ENCODE data around the gene ATXN7L3.
A peak's percentile ranks its signal among the peaks of the same experiment; 100 is the strongest.

Gene ATXN7L3

DNA sequence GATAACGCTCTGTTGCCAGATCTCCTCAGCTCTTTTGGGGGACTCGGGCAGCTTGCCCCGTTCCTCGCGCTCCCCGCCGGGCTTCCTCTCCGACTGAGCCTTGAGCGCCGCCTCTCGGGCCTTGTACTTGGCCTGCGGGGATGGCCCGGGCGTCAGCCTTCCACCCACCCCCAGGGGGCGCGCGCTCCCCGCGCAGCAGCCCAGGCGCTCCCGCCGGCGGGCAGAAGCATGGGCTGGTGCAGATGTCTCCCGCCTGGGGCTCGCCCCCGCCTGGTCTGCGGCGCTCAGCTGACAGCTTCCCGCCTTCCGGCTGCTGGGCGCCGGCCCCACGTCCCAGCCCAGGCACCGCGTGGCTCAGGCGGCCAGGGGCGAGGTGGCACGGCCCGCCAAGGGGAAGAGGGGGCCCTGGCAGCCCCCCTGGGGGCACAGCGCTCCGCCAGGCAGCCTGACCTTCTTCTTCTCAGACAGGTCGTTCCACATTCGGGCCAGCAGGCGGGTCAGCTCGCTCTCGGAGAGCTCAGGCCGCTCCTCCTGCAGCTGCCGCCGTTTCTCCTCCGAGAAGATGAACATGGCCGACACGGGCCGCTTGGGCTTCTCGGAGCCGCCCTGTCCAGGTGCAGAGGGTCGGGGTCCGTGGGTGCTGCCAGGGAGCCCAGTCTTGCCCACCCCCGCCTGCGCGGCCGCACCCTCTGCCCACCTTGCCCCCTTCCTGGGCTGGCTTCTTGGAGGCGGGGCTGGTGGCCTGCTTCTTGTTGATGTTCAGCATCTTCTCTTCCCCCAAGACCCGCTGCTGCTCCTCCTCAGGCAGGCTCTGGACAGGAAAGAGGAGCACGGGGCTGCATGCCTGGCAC is 10.9 kb upstream of the ATXN7L3 start:
- H3K27ac ChIP-seq, result no peak overlapping the region
- no peak for TF ChIP-seq ZFX (IDR thresholded peaks at IDR 0.05)
- TF ChIP-seq, protein P1, sequence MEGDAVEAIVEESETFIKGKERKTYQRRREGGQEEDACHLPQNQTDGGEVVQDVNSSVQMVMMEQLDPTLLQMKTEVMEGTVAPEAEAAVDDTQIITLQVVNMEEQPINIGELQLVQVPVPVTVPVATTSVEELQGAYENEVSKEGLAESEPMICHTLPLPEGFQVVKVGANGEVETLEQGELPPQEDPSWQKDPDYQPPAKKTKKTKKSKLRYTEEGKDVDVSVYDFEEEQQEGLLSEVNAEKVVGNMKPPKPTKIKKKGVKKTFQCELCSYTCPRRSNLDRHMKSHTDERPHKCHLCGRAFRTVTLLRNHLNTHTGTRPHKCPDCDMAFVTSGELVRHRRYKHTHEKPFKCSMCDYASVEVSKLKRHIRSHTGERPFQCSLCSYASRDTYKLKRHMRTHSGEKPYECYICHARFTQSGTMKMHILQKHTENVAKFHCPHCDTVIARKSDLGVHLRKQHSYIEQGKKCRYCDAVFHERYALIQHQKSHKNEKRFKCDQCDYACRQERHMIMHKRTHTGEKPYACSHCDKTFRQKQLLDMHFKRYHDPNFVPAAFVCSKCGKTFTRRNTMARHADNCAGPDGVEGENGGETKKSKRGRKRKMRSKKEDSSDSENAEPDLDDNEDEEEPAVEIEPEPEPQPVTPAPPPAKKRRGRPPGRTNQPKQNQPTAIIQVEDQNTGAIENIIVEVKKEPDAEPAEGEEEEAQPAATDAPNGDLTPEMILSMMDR (conservative IDR thresholded peaks at IDR 0.05), result peak; percentile 27

DNA sequence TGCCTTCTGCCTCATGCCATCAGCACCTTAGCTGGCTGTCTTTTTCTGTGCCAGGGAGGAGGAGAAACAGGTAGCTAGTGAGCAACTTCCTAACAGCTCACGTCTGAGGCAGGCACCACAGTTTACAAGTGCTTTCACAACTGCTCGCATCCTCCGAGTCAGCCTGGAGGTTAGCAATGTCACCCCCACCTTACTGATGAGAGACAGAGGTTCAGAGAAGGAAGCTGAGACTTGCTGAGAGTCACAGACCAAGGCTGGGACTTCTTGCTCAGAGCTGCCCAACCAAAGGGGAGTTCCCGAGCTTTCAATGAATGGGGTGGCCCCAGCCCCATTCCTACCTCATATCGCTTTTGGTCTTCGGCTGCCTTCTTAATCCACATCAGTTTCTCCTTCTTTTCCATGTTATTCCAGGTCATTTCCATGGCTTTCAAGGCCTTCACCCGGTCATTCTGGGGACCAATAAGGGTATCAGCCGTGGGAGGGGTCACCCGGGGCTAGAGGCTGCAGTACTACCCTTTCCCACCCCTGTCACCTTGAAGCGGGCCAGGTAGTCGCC is 10.2 kb upstream of the ATXN7L3 start:
- H3K27ac ChIP-seq, result no peak overlapping the region
- no peak for TF ChIP-seq ZFX (IDR thresholded peaks at IDR 0.05)
- TF ChIP-seq, protein P1 (conservative IDR thresholded peaks at IDR 0.05), result no peak

DNA sequence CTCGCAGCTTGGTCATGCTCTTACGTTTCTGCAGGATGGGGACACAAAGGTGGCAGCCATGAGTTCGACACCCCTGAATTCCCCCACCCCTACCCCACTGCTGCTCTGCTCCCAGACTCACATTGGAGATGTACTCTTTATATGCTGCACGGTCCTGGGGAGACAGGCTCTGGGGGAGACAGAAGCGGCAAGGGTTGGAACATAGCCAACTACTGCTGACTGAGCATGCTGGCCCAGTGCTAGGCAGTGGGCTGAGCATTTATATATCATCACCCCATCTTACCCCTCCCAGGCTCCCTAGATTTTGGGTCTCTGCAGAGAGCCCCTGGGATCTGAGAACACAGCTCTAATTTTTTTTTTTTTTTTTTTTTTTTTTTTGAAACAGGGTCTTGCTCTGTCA is 8.1 kb upstream of the ATXN7L3 start:
- no peak overlapping the region for H3K27ac ChIP-seq
- TF ChIP-seq ZFX (IDR thresholded peaks at IDR 0.05), result no peak
- TF ChIP-seq, protein P1 (conservative IDR thresholded peaks at IDR 0.05), result no peak

- H3K27ac ChIP-seq, result no peak overlapping the region
- TF ChIP-seq, protein P1 (conservative IDR thresholded peaks at IDR 0.05), result no peak
- no peak for TF ChIP-seq ZFX (IDR thresholded peaks at IDR 0.05)
Observed at GRCh38 chr17:44207319-44207718, 7.6 kb upstream of the ATXN7L3 start.

- TF ChIP-seq, protein P1 (conservative IDR thresholded peaks at IDR 0.05), result no peak
- no peak for TF ChIP-seq ZFX (IDR thresholded peaks at IDR 0.05)
- no peak overlapping the region for H3K27ac ChIP-seq
Observed at GRCh38 chr17:44206825-44207155, 7.1 kb upstream of the ATXN7L3 start.

DNA sequence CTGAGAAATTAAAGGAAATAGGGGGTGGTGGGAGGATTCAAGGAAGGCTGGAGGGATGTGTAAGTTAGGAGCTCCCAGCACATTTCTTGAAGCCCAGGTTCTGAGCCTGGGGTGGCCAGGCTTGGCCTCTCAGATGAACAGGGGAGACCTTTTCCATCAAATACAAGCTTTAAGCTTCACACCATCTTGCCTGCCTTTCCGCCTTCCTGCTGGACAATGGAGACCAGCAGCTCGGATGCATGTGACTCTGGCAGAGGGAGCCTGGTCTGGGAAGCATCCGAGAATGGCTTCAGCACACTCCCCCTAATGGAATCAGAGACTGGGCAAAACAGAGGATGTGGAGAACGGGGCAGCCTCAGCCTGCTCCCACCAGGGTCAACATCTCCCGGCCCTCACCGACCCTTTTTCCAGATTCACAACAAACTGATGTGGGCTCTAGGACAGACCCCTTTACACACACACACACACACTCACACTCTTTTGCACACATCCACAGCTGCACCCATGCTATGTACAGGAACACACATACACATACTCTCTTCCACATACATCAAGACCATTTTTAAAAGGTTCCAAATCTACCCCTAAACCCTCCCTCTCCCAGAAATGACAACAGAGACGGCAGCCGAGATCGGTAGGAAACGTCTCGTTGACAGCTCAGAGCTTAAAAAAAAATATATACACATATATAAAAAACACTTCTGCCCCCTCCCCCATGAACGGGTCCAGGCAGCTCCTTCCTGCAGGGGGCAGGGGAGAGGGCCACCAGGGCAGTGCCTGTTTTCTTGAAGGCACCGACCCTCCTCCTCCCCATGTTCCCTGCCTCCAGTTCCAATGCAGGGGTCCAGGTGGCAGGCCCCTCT is 6.5 kb upstream of the ATXN7L3 start:
- H3K27ac ChIP-seq, result no peak overlapping the region
- no peak for TF ChIP-seq ZFX (IDR thresholded peaks at IDR 0.05)
- TF ChIP-seq, protein P1 (conservative IDR thresholded peaks at IDR 0.05), result no peak; the same call in 1 of the 2 replicates

Measured in C4-2B (cell line).